Measurements from ENCODE around the gene SCAANT1. TPM values are rescaled to one million over a fixed set of nuclear protein-coding genes. Genes with fewer than 3 reads are reported as not detected.

SCAANT1 gene
- total RNA-seq, 1 donor from 2014 or later, result not detected

DNA sequence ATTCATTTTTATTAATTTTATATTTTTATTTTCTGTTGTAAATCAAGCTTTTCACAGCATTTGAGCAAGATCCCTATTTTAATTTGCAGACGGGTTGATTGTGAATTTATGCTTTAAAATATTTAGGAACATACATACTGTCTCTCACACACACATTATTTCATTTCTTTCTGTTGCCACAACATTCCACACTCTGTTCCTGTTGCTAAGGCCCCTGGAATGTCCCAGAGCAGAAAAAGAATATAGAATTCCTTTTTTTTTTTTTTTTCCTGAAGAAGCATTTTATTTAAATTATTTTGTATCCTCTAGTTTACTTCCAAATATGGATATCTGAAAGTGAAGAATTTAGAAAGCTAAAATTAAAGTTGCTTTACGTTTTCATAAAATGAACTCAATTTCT lies 36.8 kb upstream of the SCAANT1 start:
- H3K27ac Mint-ChIP-seq, result no peak overlapping the region
- TF ChIP-seq, protein P1, sequence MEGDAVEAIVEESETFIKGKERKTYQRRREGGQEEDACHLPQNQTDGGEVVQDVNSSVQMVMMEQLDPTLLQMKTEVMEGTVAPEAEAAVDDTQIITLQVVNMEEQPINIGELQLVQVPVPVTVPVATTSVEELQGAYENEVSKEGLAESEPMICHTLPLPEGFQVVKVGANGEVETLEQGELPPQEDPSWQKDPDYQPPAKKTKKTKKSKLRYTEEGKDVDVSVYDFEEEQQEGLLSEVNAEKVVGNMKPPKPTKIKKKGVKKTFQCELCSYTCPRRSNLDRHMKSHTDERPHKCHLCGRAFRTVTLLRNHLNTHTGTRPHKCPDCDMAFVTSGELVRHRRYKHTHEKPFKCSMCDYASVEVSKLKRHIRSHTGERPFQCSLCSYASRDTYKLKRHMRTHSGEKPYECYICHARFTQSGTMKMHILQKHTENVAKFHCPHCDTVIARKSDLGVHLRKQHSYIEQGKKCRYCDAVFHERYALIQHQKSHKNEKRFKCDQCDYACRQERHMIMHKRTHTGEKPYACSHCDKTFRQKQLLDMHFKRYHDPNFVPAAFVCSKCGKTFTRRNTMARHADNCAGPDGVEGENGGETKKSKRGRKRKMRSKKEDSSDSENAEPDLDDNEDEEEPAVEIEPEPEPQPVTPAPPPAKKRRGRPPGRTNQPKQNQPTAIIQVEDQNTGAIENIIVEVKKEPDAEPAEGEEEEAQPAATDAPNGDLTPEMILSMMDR (conservative IDR thresholded peaks at IDR 0.05), result no peak
- H3K36me3 Mint-ChIP-seq, result peaks cover 30% of the 10 kb centered on the region
- no peak overlapping the region for H3K4me3 Mint-ChIP-seq
- peaks cover 47% of the 10 kb centered on the region for H3K4me1 Mint-ChIP-seq (ENCODE audit: unreplicated experiment)
- H3K9me3 Mint-ChIP-seq, result no peaks in the 10 kb centered on the region
- H3K27me3 Mint-ChIP-seq, result no peaks in the 10 kb centered on the region
- no peak for DNase-seq (ENCODE audit: extremely low spot score, unreplicated experiment)

DNA sequence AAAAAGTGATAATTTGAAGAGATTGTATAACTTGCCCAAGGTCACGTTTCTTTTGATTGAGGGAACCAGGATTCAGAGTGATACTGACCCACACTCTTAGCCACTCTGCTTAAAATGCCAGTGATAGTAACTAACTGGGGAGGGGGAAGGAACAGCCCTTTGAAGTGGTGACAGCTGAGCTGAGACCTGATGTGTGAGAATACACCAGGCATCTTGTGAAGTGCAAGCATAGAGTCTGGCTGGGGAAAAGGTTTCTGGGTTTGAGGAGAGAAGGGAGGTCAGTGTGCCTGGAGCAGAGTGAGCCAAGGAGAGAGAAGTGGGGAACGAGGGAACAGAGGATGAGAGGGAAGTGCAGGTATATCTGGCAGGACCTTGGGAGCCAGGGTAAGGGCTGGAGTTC lies 35.4 kb upstream of the SCAANT1 start:
- Mint-ChIP-seq H3K36me3 (peaks cover 23% of the 10 kb centered on the region), H3K27ac (peak overlapping the region; percentile 4), H3K4me1 (ENCODE audit: unreplicated experiment) (peaks cover 40% of the 10 kb centered on the region), H3K4me3 (no peak overlapping the region), H3K27me3 (no peaks in the 10 kb centered on the region), H3K9me3 (no peaks in the 10 kb centered on the region)
- DNase-seq (ENCODE audit: extremely low spot score, unreplicated experiment), result no peak
- TF ChIP-seq, protein P1 (conservative IDR thresholded peaks at IDR 0.05), result no peak

DNA sequence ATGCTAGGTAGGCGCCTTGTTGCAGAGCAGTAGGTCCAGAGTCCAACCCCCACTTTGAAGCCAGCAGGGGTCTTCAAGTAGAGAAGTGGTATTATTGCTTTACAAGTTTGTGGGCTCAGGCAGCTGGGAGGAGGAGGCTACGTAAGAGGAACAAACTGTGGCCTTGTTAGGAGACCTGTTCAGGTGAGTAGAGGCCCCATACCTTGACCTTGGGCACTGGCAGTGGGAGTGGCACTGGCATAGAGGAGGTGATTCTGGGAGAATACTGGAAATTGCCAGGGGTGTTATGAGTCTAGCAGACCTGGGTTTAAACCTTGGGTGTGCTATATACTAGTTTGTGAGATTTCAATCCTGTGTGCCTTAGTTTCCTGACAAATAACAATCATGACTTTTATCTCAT lies 34.6 kb upstream of the SCAANT1 start:
- Mint-ChIP-seq H3K27me3 (no peaks in the 10 kb centered on the region), H3K36me3 (peaks cover 23% of the 10 kb centered on the region), H3K4me3 (no peak overlapping the region), H3K27ac (no peak overlapping the region), H3K4me1 (ENCODE audit: unreplicated experiment) (peaks cover 37% of the 10 kb centered on the region), H3K9me3 (no peaks in the 10 kb centered on the region)
- TF ChIP-seq, protein P1 (conservative IDR thresholded peaks at IDR 0.05), result no peak
- DNase-seq (ENCODE audit: extremely low spot score, unreplicated experiment), result no peak

DNA sequence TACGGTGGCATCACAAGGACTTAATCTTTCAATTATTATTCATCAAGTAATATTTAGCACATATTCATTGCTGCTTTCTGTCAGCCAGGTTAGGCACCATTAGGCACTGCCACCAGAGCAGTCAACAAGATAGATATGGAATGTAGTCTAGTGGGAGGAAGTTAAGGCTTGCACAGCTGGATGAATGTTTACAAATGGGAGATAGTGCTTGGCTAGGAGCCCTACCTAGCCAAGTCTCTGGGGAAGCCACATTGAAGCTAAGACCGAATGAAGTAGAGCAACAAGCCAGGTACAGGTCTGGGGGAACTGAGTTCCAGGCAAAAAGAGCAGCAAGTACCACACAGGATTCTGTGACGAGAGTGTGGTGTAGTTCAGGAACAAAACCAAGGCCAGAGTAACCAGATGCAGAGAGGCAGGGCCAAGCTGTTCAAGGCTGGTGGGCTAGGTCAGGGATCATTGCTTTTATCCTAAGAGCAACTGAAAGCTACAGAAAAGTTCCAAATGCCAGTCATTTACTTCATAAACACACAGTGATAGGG lies 33.4 kb upstream of the SCAANT1 start:
- TF ChIP-seq, protein P1 (conservative IDR thresholded peaks at IDR 0.05), result no peak
- Mint-ChIP-seq H3K4me1 (ENCODE audit: unreplicated experiment) (peaks cover 29% of the 10 kb centered on the region), H3K9me3 (no peaks in the 10 kb centered on the region), H3K27me3 (no peaks in the 10 kb centered on the region), H3K27ac (peak overlapping the region; percentile 30), H3K4me3 (peak overlapping the region; percentile 0), H3K36me3 (peaks cover 23% of the 10 kb centered on the region)
- no peak for DNase-seq (ENCODE audit: extremely low spot score, unreplicated experiment)

DNA sequence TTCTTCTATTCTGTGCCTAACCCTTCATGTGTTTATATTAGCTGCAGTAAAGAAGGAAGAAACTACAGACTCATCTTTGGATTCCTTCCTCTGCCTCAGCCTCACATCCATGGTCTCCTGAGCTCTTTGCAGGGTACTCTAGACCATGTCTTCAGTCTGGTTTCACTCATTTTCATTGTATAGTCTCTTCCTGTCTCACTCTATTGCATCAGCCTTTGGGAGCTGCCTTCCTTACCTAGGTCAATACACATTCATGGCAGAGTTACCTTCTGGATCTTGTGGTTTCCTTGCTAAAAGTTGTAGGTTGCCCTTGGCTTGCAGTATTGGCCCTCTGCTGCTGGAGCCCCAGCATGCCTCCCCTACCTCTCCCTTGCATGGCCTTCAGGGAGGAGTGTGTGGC lies 31.5 kb upstream of the SCAANT1 start:
- Mint-ChIP-seq H3K27me3 (no peaks in the 10 kb centered on the region), H3K27ac (no peak overlapping the region), H3K4me1 (ENCODE audit: unreplicated experiment) (peaks cover 29% of the 10 kb centered on the region), H3K4me3 (no peak overlapping the region), H3K9me3 (no peaks in the 10 kb centered on the region), H3K36me3 (peaks cover 25% of the 10 kb centered on the region)
- no peak for DNase-seq (ENCODE audit: extremely low spot score, unreplicated experiment)
- TF ChIP-seq, protein P1 (conservative IDR thresholded peaks at IDR 0.05), result no peak

DNA sequence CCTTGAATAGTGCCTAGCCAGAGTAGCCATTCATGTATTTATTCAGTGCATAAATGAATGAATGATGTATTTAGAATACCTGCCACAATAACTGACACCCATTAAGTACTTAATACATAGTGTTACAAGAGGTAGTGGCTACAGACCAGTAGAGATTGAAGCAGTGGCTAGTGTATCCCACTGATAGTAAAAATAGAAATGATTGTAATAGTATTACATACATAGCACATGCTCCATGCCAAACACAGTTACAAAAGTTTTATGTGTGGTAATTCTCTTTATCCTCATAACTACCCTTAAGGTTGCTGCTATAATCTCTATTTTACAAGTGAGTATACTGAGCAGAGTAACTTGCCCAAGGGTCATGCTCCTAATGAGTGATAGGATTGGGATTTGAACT lies 30.3 kb upstream of the SCAANT1 start:
- TF ChIP-seq, protein P1 (conservative IDR thresholded peaks at IDR 0.05), result no peak

More for the DNA sequence above, 30.3 kb upstream of the SCAANT1 start:
- Mint-ChIP-seq H3K9me3 (no peaks in the 10 kb centered on the region), H3K27me3 (no peaks in the 10 kb centered on the region), H3K4me3 (no peak overlapping the region), H3K4me1 (ENCODE audit: unreplicated experiment) (peaks cover 28% of the 10 kb centered on the region), H3K36me3 (peaks cover 17% of the 10 kb centered on the region), H3K27ac (no peak overlapping the region)
- DNase-seq (ENCODE audit: extremely low spot score, unreplicated experiment), result no peak

Data from type B pancreatic cell (in vitro differentiated cells).